Epithelial cell of proximal tubule (primary cell): ENCODE measurements around the gene AGPS. TPM values are rescaled to one million over a fixed set of nuclear protein-coding genes. Genes with fewer than 3 reads are reported as not detected.

Experiments used
- DNase-seq: peaks from one replicate; pipeline ENCODE4 v3.0.0-alpha.2; 2011; ENCODE audit warnings: low read depth
- H3K4me3 ChIP-seq: 2 replicates; pipeline ENCODE4 v1.5.1; 2011; ENCODE audit warnings: low read depth, mild to moderate bottlenecking, low read length
- total RNA-seq: library from RNA; depleted of rRNA; stranded (reverse); fragments of >200 nt; gene quantifications from 2 replicates; pipeline ENCODE4 v1.2.3, GENCODE V29; 2015
- TF ChIP-seq, protein P1 (sequence below): conservative IDR thresholded peaks from 2 replicates; pipeline ENCODE4 v1.5.1; 2012; ENCODE audit warnings: low read depth, mild to moderate bottlenecking, low read length

The AGPS gene
- total RNA-seq, 1 donor from 2014 or later: 36.8 TPM

DNA sequence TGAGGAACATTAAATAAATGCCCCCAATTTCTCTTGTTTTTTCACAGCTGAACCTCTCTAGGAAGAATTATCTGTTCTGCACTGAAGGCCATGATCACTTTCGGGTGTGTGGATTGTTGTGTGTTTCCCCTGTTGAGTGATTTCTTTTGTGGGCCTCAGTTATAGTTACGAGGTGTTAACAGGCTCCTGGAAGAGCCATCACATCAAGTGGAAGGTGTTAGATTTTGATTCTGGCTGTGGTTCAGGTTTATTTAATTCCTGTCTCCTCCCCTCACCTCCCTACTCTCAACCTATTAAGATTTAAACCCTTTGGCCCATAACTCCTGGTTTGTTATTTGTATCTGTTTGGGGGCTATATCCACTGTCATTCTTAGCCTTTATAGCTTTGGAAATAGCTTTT lies 182.8 kb downstream of the AGPS start:
- TF ChIP-seq, protein P1, sequence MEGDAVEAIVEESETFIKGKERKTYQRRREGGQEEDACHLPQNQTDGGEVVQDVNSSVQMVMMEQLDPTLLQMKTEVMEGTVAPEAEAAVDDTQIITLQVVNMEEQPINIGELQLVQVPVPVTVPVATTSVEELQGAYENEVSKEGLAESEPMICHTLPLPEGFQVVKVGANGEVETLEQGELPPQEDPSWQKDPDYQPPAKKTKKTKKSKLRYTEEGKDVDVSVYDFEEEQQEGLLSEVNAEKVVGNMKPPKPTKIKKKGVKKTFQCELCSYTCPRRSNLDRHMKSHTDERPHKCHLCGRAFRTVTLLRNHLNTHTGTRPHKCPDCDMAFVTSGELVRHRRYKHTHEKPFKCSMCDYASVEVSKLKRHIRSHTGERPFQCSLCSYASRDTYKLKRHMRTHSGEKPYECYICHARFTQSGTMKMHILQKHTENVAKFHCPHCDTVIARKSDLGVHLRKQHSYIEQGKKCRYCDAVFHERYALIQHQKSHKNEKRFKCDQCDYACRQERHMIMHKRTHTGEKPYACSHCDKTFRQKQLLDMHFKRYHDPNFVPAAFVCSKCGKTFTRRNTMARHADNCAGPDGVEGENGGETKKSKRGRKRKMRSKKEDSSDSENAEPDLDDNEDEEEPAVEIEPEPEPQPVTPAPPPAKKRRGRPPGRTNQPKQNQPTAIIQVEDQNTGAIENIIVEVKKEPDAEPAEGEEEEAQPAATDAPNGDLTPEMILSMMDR: no peak
- DNase-seq: no peak
- no peak overlapping the region for H3K4me3 ChIP-seq

DNA sequence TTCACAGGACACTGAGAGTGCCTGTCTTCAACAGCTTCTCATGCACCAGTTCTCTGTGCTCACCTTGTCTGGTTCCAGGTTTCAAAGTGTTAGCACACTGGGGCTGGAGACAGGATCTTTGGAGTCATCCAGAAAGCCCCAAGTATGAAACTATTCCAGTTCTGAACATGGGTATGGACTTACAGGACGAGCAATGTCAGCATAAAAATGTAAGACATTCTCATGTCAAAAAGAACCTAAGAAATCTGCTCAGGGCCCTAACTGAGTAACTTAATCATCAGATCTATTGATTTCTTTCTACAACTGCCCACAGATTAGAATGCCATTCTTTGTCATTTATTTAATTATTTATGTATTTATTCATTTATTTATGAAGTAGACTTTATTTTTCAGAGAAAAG lies 184.5 kb downstream of the AGPS start:
- TF ChIP-seq, protein P1: no peak
- DNase-seq: no peak
- H3K4me3 ChIP-seq: no peak overlapping the region

DNA sequence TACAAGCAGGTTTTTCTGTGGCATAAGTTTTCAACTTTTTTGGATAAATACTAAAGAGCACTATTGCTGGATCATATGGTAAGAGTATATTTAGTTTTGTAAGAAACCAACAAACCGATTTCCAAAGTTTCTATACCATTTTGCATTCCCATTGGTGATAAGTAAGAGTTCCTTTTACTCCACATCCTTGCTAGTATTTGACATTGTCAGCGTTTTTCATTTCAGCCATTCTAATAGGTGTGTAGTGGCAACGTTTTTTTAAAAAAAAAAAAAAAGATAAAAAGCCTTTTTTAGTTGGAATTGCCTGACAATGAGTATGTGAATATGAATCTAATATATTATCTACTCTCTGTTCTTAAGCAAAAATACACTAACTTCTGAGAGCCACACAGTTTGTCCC lies 185.9 kb downstream of the AGPS start:
- DNase-seq: no peak
- TF ChIP-seq, protein P1: no peak
- no peak overlapping the region for H3K4me3 ChIP-seq

DNA sequence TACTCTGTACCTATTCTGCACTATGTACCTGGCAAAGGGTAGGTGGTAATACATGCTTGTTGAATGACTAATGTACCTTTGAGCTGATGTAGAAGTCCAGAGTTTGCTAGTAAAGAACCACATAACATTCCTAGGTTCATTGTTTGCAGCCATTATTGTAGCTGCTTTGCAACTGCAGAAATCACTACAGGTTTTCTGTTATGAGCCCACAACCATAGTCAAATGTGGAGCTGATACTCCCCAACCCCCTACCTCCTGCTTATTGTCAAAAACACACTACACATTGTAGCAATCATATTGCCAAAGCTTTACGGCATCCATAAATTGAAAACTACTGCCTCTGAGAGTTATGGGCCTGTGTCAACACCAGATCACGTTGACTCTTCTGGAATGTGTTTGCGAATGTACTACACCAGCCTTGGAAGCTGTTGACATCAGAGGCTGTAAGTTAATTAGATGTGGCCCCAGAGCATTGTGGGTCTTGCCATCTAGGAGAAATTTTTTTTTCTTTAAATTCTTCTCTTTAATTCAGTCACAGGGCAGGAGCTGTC lies 187.0 kb downstream of the AGPS start:
- TF ChIP-seq, protein P1: no peak
- no peak for DNase-seq
- H3K4me3 ChIP-seq: no peak overlapping the region

DNA sequence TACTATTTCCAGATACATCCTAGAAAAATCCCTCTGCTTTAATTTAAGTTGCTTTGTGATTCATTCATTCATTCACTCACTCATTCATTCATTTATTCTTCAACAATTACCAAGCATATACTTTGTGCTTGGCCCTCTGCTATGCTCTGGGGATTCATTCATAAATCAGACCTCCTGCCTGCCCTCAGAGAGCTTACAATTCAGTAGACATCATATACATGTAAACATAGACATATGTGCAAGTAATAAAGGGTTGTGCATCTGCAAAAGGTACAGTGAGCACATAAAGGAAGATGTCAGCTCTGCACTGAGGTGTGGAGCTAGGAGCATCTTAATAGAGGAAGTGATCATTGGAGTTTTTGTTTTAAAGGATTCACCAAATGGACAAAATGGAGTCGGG lies 189.4 kb downstream of the AGPS start:
- no peak overlapping the region for H3K4me3 ChIP-seq
- DNase-seq: no peak
- TF ChIP-seq, protein P1: no peak

DNA sequence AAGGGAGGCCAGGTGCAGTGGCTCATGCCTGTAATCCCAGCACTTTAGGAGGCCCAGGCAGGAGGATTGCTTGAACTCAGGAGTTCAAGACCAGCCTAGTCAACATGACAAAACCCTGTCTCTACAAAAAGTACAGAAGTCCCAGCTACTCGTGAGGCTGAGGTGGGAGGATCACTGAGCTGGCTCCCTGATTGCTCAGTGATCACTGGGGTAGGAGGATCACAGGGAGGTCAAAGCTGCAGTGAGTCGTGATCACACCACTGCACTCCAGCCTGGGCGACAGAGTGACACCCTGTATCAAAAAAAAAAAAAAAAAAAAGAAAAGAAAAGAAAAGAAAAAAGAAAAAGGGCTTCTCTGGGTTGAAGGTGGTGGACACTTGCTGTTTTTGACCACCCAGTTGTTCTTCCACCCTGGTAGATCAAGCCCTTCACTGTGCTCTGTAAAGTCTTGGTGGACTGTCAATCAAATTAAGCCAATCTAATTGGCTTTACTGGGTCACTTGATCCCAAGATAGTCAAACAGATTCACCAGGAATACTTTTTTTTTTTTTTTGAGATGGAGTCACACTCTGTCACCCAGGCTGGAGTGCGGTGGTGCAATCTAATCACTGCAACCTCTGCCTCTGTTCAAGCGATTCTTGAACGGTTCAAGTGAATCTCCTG lies 191.6 kb downstream of the AGPS start:
- no peak overlapping the region for H3K4me3 ChIP-seq
- DNase-seq: peak; percentile 41
- TF ChIP-seq, protein P1: no peak

DNA sequence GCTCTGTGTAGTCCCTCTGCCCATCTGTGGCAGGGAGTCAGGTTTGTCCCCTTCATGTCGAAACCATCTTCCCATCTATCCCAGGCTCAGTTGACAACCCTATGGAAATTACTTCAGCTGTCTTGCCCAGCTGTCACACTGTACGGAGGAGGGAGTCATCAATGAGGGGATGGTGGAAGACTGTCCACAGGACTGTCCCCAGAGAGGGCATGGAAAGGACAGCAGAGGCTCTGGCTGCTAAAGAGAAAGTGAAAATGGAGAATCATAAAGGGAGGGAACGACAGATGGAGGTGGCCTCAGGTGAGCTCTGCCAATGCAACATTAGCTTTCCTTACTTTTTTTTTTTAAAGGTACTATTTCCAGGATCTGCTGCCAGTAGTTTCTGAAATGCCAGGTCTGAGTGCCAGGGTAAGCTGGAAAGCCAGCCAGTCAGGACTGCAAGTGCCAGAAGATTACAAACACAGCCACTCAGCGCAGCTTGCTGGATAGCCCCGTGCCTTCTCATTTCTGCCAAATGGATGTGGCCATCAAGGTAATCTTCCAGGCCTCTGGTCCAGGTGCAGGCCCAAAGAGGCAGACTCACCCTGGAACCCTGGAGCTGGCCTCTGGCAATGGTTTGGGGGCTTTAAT lies 192.8 kb downstream of the AGPS start:
- TF ChIP-seq, protein P1: no peak
- no peak overlapping the region for H3K4me3 ChIP-seq
- DNase-seq: no peak
